ENCODE data around the gene VTN.

DNA sequence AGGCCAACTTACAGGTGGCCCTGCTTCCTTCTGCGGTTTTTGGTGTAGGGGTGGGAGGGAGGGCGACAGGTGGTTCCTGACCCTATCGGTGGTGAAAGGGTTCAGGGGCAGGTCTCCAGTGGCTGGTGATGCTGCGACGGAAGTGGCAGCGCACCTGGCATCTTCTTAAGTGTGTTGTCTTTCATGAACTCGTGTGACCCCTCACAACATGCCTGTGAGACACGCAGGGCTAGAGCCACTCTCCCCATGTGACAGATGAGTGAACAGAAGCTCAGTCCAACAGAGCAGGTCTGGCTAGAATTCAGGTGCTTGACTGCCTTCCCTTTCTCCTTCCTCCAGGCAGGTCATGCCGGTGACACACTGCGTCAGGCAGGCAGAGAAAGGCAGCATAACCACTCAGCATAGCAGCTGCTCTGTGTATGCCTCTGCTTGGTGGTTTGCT, 26.6 kb downstream of the VTN start:
- TF ChIP-seq, protein P1, sequence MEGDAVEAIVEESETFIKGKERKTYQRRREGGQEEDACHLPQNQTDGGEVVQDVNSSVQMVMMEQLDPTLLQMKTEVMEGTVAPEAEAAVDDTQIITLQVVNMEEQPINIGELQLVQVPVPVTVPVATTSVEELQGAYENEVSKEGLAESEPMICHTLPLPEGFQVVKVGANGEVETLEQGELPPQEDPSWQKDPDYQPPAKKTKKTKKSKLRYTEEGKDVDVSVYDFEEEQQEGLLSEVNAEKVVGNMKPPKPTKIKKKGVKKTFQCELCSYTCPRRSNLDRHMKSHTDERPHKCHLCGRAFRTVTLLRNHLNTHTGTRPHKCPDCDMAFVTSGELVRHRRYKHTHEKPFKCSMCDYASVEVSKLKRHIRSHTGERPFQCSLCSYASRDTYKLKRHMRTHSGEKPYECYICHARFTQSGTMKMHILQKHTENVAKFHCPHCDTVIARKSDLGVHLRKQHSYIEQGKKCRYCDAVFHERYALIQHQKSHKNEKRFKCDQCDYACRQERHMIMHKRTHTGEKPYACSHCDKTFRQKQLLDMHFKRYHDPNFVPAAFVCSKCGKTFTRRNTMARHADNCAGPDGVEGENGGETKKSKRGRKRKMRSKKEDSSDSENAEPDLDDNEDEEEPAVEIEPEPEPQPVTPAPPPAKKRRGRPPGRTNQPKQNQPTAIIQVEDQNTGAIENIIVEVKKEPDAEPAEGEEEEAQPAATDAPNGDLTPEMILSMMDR (IDR thresholded peaks at IDR 0.05): no peak
- no peak for TF ChIP-seq POLR2A (IDR thresholded peaks at IDR 0.05)
- no peak for TF ChIP-seq POLR2AphosphoS5 (IDR thresholded peaks at IDR 0.05)

Data from breast epithelium (tissue), 3 donors.